BLaER1 treated with 17β-estradiol and CSF1 and Interleukin-3, amounts not matched to agents 10 nM and 100 nM (cell line): ENCODE measurements around the gene LENEP.

Experiments
- H3K27ac ChIP-seq, 11 experiments: shearing (Covaris generic); formaldehyde crosslinking; 2 replicates each; pipeline ENCODE4 v1.8.1; 2022
- H3K27me3 ChIP-seq, 11 experiments: shearing (Covaris generic); formaldehyde crosslinking; 2 replicates each; pipeline ENCODE4 v1.8.1; 2022
- H3K36me3 ChIP-seq, 11 experiments: shearing (Covaris generic); formaldehyde crosslinking; 2 replicates each; pipeline ENCODE4 v1.8.1; 2022
- H3K4me1 ChIP-seq, 10 experiments: shearing (Covaris generic); formaldehyde crosslinking; 2 replicates each; pipeline ENCODE4 v1.8.1; 2022
- H3K4me2 ChIP-seq, 11 experiments: shearing (Covaris generic); formaldehyde crosslinking; 2 replicates each; pipeline ENCODE4 v1.8.1; 2022
- H3K4me3 ChIP-seq, 10 experiments: shearing (Covaris generic); formaldehyde crosslinking; 2 replicates each; pipeline ENCODE4 v1.8.1; 2022
- H3K9ac ChIP-seq, 11 experiments: shearing (Covaris generic); formaldehyde crosslinking; 2 replicates each; pipeline ENCODE4 v1.8.1; 2022
- H3K9me3 ChIP-seq, 11 experiments: shearing (Covaris generic); formaldehyde crosslinking; replicated peaks in 1 of 11; 2 replicates each; pipeline ENCODE4 v1.8.1; 2022
- H4K20me1 ChIP-seq, 11 experiments: shearing (Covaris generic); formaldehyde crosslinking; 2 replicates each; pipeline ENCODE4 v1.8.1; 2022
- Cebpa-rat ChIP-seq, 11 experiments: shearing (Covaris generic); IDR thresholded peaks; 2 replicates each; pipeline ENCODE4 v1.8.1; 2022

LENEP gene, protein sequence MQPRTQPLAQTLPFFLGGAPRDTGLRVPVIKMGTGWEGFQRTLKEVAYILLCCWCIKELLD

DNA sequence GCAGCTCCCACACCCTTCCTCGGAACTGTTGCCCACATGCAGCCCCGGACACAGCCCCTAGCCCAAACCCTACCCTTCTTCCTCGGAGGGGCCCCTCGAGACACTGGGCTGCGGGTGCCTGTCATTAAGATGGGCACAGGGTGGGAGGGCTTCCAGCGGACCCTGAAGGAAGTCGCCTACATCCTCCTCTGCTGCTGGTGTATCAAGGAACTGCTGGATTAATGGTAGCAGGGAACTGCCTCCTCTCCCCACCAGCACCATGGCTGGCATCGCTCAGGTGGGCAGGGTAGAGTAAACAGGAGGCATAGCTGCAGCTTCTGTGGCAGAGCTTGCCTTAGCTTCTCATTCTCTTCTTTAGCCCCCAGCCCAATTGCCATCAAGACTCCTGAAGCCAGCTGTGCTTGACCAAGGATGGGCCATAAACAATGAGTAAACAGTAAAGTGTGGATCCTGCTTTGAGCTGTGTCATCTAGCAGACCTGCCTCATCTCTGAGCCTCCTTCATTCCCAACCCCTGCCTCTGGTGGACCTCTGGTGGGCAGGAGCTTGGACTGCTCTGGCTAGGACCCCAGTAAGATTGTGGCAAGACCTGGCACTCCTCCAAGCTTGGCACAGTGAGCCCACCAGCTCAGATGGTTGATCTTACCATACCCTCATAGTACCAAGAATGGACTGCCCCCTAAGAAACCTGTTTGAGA is at the start of gene LENEP:
TSS of gene LENEP (plus strand) at position 15 of the 697 bp plus-strand sequence. CDS start at position 37, 22 bp downstream.
- Histone ChIP-seq H3K9ac (peak within 1 kb of the TSS in 6 of 11 experiments; percentile 3 to 44 (median 22); a peak in 7 of 22 replicates), H3K36me3 (peaks cover 22 to 40% (median 30%) of the 10 kb centered on the region in 11 experiments), H3K4me2 (peak within 1 kb of the TSS; percentile 42 to 100 (median 59)), H3K27ac (peak within 1 kb of the TSS in 7 of 11 experiments; percentile 20 to 48 (median 33); a peak in 13 of 22 replicates), H3K4me3 (no peak within 1 kb of the TSS), H3K27me3 (no peaks in the 10 kb centered on the region), H3K9me3 (no peaks in the 10 kb centered on the region), H3K4me1 (peaks cover 56 to 76% (median 67%) of the 10 kb centered on the region in 10 experiments), H4K20me1 (peaks cover 0 to 28% (median 21%) of the 10 kb centered on the region in 11 experiments; a peak in 18 of 22 replicates)
- TF ChIP-seq Cebpa-rat (IDR thresholded peaks at IDR 0.05): no peak

DNA sequence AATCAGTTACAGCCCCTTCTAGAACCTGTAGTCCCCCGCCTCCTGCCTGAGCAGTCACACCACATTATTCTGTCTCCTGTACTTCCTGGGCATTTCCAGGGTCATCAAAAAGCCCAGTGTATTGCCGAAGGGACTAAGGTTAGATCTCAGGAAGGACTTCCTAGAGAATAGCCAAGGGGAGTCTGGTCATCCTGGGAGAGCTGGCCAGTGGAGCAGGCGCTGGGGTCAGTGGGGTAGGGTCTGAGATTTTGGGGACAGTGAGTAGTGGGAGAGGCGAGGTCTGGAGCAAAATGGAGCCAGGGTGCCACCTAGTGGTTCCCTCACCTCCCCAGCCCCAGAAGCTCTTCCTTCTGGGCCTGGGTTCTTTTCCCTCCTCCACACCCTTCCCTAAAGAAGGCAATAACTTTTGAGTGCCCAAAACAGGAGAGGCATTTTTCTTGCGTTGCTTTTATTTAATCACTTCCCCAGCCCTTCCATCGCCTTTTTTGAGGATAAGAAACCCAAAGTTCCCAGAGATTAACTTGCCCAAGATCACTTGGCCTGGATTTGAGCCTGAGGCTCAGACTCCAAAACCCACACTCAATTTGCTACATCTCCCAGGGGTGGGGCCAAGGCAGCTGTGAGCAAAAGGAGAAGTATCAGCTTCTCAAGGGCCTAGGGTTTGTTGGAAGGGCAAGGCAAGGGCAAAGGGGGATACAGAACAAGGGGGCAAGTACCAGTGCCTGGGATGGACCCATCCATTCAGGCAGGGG is 49.6 kb upstream of the LENEP start:
- Histone ChIP-seq H3K4me2 (peak overlapping the region; percentile 83 to 97 (median 88)), H3K9ac (peak overlapping the region; percentile 61 to 78 (median 73); a peak in 21 of 22 replicates), H3K27me3 (no peaks in the 10 kb centered on the region), H3K4me3 (no peak overlapping the region), H3K4me1 (peaks cover 79 to 98% (median 96%) of the 10 kb centered on the region in 10 experiments), H3K36me3 (peaks cover 26 to 39% (median 37%) of the 10 kb centered on the region in 11 experiments), H3K9me3 (no peaks in the 10 kb centered on the region), H4K20me1 (peaks cover 0 to 21% (median 0%) of the 10 kb centered on the region in 11 experiments; a peak in 6 of 22 replicates), H3K27ac (peak overlapping the region; percentile 34 to 89 (median 86))
- no peak for TF ChIP-seq Cebpa-rat (IDR thresholded peaks at IDR 0.05)

- peak overlapping the region; percentile 83 to 97 (median 88) for H3K4me2 ChIP-seq
These were observed 48.8 kb upstream of the LENEP start for GRCh38 chr1:154944401-154945159.

GRCh38 chr1:154945160-154945961 is 48.0 kb upstream of the LENEP start:
- TF ChIP-seq Cebpa-rat (IDR thresholded peaks at IDR 0.05): no peak
- Histone ChIP-seq H3K4me2 (peak overlapping the region; percentile 83 to 97 (median 88)), H3K4me1 (peaks cover 64 to 91% (median 84%) of the 10 kb centered on the region in 10 experiments), H3K9ac (peak overlapping the region; percentile 61 to 78 (median 73)), H4K20me1 (peaks cover 0 to 21% (median 0%) of the 10 kb centered on the region in 11 experiments; a peak in 8 of 22 replicates), H3K27ac (peak overlapping the region; percentile 34 to 89 (median 86); a peak in 21 of 22 replicates), H3K9me3 (no peaks in the 10 kb centered on the region), H3K36me3 (peaks cover 28 to 51% (median 47%) of the 10 kb centered on the region in 11 experiments), H3K27me3 (no peaks in the 10 kb centered on the region), H3K4me3 (peak overlapping the region in 1 of 10 experiments; percentile 16; a peak in 1 of 20 replicates)

More at GRCh38 chr1:154944401-154945159, 48.8 kb upstream of the LENEP start:
- peak overlapping the region in 1 of 10 experiments; percentile 16; a peak in 1 of 20 replicates for H3K4me3 ChIP-seq
- H3K4me1 ChIP-seq: peaks cover 71 to 94% (median 91%) of the 10 kb centered on the region in 10 experiments
- H3K9me3 ChIP-seq: no peaks in the 10 kb centered on the region
- peaks cover 26 to 44% (median 41%) of the 10 kb centered on the region in 11 experiments for H3K36me3 ChIP-seq
- H3K9ac ChIP-seq: peak overlapping the region; percentile 61 to 78 (median 73); a peak in 21 of 22 replicates
- H3K27ac ChIP-seq: peak overlapping the region; percentile 34 to 89 (median 86)
- TF ChIP-seq Cebpa-rat (IDR thresholded peaks at IDR 0.05): no peak
- H3K27me3 ChIP-seq: no peaks in the 10 kb centered on the region
- peaks cover 0 to 21% (median 0%) of the 10 kb centered on the region in 11 experiments; a peak in 6 of 22 replicates for H4K20me1 ChIP-seq

- peaks cover 64 to 91% (median 84%) of the 10 kb centered on the region in 10 experiments for H3K4me1 ChIP-seq
- peaks cover 0 to 30% (median 6%) of the 10 kb centered on the region in 11 experiments; a peak in 13 of 22 replicates for H4K20me1 ChIP-seq
- no peaks in the 10 kb centered on the region for H3K9me3 ChIP-seq
- H3K4me2 ChIP-seq: peak overlapping the region; percentile 83 to 97 (median 88)
- peak overlapping the region in 10 of 11 experiments; percentile 19 to 89 (median 86); a peak in 16 of 22 replicates for H3K27ac ChIP-seq
- no peaks in the 10 kb centered on the region for H3K27me3 ChIP-seq
- H3K36me3 ChIP-seq: peaks cover 36 to 60% (median 56%) of the 10 kb centered on the region in 11 experiments
- peak overlapping the region; percentile 44 to 78 (median 69); a peak in 19 of 22 replicates for H3K9ac ChIP-seq
- H3K4me3 ChIP-seq: no peak overlapping the region
- no peak for TF ChIP-seq Cebpa-rat (IDR thresholded peaks at IDR 0.05)
These were observed 47.2 kb upstream of the LENEP start for GRCh38 chr1:154945962-154946850.

DNA sequence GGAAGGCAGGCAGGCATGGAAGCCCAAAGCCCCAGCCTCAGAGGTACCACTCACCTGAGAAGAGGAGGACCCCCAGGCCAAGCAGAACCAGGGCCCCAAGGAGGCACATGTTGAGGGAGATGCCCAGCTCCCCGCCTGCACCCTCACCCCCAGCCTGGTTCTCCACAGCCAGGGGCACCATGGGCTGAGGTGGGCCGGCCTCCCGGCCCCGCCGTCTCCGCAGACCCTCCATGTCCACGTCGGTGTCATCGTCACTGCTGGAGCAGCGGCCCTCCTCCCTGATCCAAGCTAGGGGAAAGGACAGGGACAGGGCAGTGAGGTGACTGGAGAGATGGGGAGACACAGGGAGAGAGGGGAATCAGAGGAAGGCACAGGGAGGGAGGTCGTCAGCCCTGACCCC is 45.3 kb upstream of the LENEP start:
- peak overlapping the region in 4 of 11 experiments; percentile 8 to 44 (median 22); a peak in 4 of 22 replicates for H3K27ac ChIP-seq
- H3K4me2 ChIP-seq: peak overlapping the region in 3 of 11 experiments; percentile 3 to 46 (median 27); a peak in 4 of 22 replicates
- peak overlapping the region in 8 of 11 experiments; percentile 4 to 46 (median 34); a peak in 10 of 22 replicates for H3K9ac ChIP-seq
- H4K20me1 ChIP-seq: peaks cover 11 to 47% (median 24%) of the 10 kb centered on the region in 11 experiments; a peak in 14 of 22 replicates
- peaks cover 42 to 66% (median 61%) of the 10 kb centered on the region in 11 experiments for H3K36me3 ChIP-seq
- no peak overlapping the region for H3K4me3 ChIP-seq
- H3K9me3 ChIP-seq: no peaks in the 10 kb centered on the region
- peaks cover 64 to 91% (median 84%) of the 10 kb centered on the region in 10 experiments for H3K4me1 ChIP-seq
- TF ChIP-seq Cebpa-rat (IDR thresholded peaks at IDR 0.05): no peak
- no peaks in the 10 kb centered on the region for H3K27me3 ChIP-seq
